MCF 10A (cell line): ENCODE results near the gene SUN5. TPM values are rescaled to one million over a fixed set of nuclear protein-coding genes. Genes with fewer than 3 reads are reported as not detected.

ENCODE experiments used
- BruUV-seq: library from RNA; stranded (reverse); fragments of 400-500 nt; replicated peaks from 2 replicates; lab custom pipeline; 2021; lab: Mats Ljungman, UMichigan
- CTCF ChIA-PET: fragments of 300-600 bp; sonication (Branson Sonifier 250); formaldehyde crosslinking; extraction: SDS; loops from one replicate; lab custom pipeline; 2021; ENCODE audit warnings: antibody characterized with exemption, inconsistent platforms; lab: Yijun Ruan, JAX
- POLR2A ChIA-PET: fragments of 300-600, 350-650 bp; sonication (Branson Sonifier 250); formaldehyde crosslinking; extraction: SDS; loops from one replicate; lab custom pipeline; 2020; ENCODE audit warnings: antibody characterized with exemption, inconsistent platforms; lab: Yijun Ruan, JAX
- DNase-seq: peaks from one replicate; pipeline ENCODE4 v3.0.0-alpha.2; 2018; ENCODE audit not compliant: unreplicated experiment
- H3K27ac Mint-ChIP-seq: one replicate; pipeline ENCODE4 v1.8.0; 2022; ENCODE audit warnings: mild to moderate bottlenecking, low read depth, mixed read lengths; ENCODE audit not compliant: unreplicated experiment
- H3K27me3 Mint-ChIP-seq: one replicate; pipeline ENCODE4 v1.8.0; 2022; ENCODE audit warnings: mixed read lengths; ENCODE audit not compliant: insufficient read depth, unreplicated experiment
- H3K36me3 Mint-ChIP-seq: one replicate; pipeline ENCODE4 v1.8.0; 2022; ENCODE audit warnings: mild to moderate bottlenecking, moderate library complexity, mixed read lengths; ENCODE audit not compliant: insufficient read depth, unreplicated experiment
- H3K4me1 Mint-ChIP-seq: one replicate; pipeline ENCODE4 v1.8.0; 2022; ENCODE audit warnings: mixed read lengths; ENCODE audit not compliant: insufficient read depth, unreplicated experiment
- H3K4me3 Mint-ChIP-seq: one replicate; pipeline ENCODE4 v1.8.0; 2022; ENCODE audit warnings: mild to moderate bottlenecking, moderate library complexity, mixed read lengths; ENCODE audit not compliant: unreplicated experiment
- H3K9me3 Mint-ChIP-seq: one replicate; pipeline ENCODE4 v1.8.0; 2022; ENCODE audit warnings: mixed read lengths; ENCODE audit not compliant: unreplicated experiment
- CTCF ChIP-seq: fragments of 200-600 bp; IDR thresholded peaks from one replicate; pipeline ENCODE4 v1.8.0; 2022; ENCODE audit warnings: antibody characterized with exemption, mild to moderate bottlenecking; ENCODE audit not compliant: unreplicated experiment
- intact Hi-C: fragments of 100-400 bp; cut with micrococcal nuclease; formaldehyde crosslinking; loops from 2 replicates; pipeline ENCODE4 v1.14.1; 2022
- total RNA-seq: library from RNA; stranded (reverse); gene quantifications from 2 replicates; pipeline ENCODE4 v1.2.3, GENCODE V29; 2022

Gene SUN5
- total RNA-seq, 1 experiment from 2014 or later = not detected

- POLR2A ChIA-PET = no interaction called here
- no peak overlapping the region for H3K4me3 Mint-ChIP-seq
- intact Hi-C loops = no loop called here
- DNase-seq = no peak
- H3K36me3 Mint-ChIP-seq = no peaks in the 10 kb centered on the region
- no peaks in the 10 kb centered on the region for H3K4me1 Mint-ChIP-seq
- CTCF ChIA-PET = no interaction called here
- BruUV-seq = no TSS peak
- H3K27ac Mint-ChIP-seq = no peak overlapping the region
- H3K9me3 Mint-ChIP-seq = peaks cover 8% of the 10 kb centered on the region
- no peak for TF ChIP-seq CTCF
- peaks cover 31% of the 10 kb centered on the region for H3K27me3 Mint-ChIP-seq
Observed at GRCh38 chr20:33002087-33002808, 2.0 kb downstream of the SUN5 start.

- ChIA-PET CTCF (interaction anchor here (0.6 to 0.7 kb wide), 3 partner anchors 229 to 502 kb away, joined by 3 read pairs; no protein-coding TSS in a partner anchor), POLR2A (interaction anchor here (0.7 kb wide), 1 partner anchor 18 kb away, joined by 3 read pairs; no protein-coding TSS in a partner anchor)
- intact Hi-C loops = no loop called here
- Mint-ChIP-seq H3K27ac (no peak overlapping the region), H3K36me3 (no peaks in the 10 kb centered on the region), H3K4me1 (no peaks in the 10 kb centered on the region), H3K4me3 (no peak overlapping the region), H3K27me3 (peaks cover 44% of the 10 kb centered on the region), H3K9me3 (peaks cover 17% of the 10 kb centered on the region)
- no peak for TF ChIP-seq CTCF
- BruUV-seq = no TSS peak
- no peak for DNase-seq
Observed at GRCh38 chr20:33000802-33001466, 3.3 kb downstream of the SUN5 start.

- DNase-seq = no peak
- ChIA-PET CTCF (interaction anchor here (0.6 to 0.8 kb wide), 3 partner anchors 185 to 1232 kb away, joined by 3 read pairs; no protein-coding TSS in a partner anchor), POLR2A (interaction anchor here (0.6 to 0.7 kb wide), 2 partner anchors 125 to 133 kb away, joined by 3 read pairs; no protein-coding TSS in a partner anchor)
- H3K4me1 Mint-ChIP-seq = no peaks in the 10 kb centered on the region
- no peak overlapping the region for H3K27ac Mint-ChIP-seq
- H3K27me3 Mint-ChIP-seq = peaks cover 51% of the 10 kb centered on the region
- intact Hi-C loops = no loop called here
- H3K36me3 Mint-ChIP-seq = no peaks in the 10 kb centered on the region
- no TSS peak for BruUV-seq
- peaks cover 14% of the 10 kb centered on the region for H3K9me3 Mint-ChIP-seq
- H3K4me3 Mint-ChIP-seq = no peak overlapping the region
- no peak for TF ChIP-seq CTCF
Observed at GRCh38 chr20:32999603-33000250, 4.5 kb downstream of the SUN5 start.

- H3K36me3 Mint-ChIP-seq = no peaks in the 10 kb centered on the region
- peaks cover 18% of the 10 kb centered on the region for H3K9me3 Mint-ChIP-seq
- POLR2A ChIA-PET = no interaction called here
- intact Hi-C loops = no loop called here
- H3K4me1 Mint-ChIP-seq = no peaks in the 10 kb centered on the region
- no peak for DNase-seq
- H3K27ac Mint-ChIP-seq = no peak overlapping the region
- no TSS peak for BruUV-seq
- peaks cover 74% of the 10 kb centered on the region for H3K27me3 Mint-ChIP-seq
- CTCF ChIA-PET = no interaction called here
- TF ChIP-seq CTCF = no peak
- H3K4me3 Mint-ChIP-seq = no peak overlapping the region
Observed at GRCh38 chr20:32997431-32997830, 6.8 kb downstream of the SUN5 start.
